Limb (tissue), 2 donors: ENCODE measurements around the gene CDH23.

Experiments
- DNase-seq, 2 donors: peaks; one replicate each; pipeline ENCODE4 v3.0.0-alpha.2; 2016; ENCODE audit errors: extremely low spot score in 2 of 2

Gene CDH23

DNA sequence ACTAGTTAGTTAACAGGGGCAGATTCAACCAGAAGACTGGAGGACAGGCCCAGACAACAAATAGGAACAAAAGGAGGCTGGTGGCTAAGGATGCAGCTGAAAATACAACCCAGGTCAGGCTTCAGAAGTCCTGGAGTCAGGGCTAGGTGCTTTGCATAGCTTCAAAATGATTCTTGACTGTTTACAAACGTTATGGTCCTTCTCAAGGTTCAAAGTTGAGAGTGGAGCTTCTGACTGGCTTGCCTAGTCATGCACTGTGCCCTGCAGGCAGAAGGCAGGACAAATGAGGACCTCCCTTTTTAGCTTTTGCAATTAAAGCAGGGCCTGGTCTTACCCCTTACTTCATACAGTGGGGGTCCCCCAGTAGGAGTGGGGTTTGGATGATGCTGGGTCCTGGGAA lies 4.4 kb upstream of the CDH23 start:
- DNase-seq: peak in 1 of 2 donors; percentile 9

DNA sequence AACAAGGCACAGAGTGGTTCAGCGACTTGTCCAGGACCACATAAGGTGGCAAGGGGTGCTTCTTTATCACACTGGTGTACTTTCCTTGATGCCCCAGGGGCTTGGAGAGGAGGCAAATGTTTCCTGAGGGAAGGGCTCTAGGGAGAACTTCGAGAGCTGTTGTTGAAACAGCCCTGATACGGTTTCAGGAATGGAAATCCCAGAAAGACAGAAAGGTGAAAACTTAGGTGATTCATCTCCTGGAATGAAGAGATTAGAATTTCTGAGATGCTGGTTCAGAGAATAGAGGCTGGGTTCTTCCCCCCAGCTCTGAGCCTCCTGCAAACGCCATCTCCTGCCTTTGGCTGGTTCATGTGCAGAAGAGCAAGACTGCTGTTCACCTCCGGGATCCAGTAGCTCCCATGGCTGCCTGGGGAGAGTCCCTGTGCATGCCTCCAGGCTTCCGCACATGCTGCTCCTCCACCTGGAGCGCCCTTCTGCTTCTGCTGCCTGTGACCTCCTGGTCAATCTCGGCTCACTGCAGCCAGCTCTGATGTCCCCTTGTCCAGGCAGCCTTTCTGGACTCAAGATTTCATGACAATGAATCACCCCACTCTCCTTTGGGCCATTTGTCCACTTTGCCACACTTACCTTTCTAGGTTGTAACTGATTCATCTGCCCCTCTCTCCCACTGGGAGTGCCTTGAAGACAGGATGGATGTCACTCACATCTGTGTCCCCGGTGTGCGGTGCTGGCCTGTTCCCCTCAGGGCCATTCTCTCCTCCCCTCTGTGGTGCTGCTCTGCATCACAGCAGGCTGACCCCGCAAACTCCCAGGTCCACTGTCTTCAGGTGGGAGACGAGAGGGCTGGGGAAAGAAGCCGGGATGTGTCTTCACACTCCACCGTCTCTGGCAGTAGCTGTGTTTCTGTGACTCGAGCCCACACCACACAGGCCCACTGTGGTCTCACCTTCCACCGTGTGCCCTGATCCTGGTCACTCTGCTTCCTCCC lies 3.6 kb upstream of the CDH23 start:
- peak in 1 of 2 donors; percentile 19 for DNase-seq

DNA sequence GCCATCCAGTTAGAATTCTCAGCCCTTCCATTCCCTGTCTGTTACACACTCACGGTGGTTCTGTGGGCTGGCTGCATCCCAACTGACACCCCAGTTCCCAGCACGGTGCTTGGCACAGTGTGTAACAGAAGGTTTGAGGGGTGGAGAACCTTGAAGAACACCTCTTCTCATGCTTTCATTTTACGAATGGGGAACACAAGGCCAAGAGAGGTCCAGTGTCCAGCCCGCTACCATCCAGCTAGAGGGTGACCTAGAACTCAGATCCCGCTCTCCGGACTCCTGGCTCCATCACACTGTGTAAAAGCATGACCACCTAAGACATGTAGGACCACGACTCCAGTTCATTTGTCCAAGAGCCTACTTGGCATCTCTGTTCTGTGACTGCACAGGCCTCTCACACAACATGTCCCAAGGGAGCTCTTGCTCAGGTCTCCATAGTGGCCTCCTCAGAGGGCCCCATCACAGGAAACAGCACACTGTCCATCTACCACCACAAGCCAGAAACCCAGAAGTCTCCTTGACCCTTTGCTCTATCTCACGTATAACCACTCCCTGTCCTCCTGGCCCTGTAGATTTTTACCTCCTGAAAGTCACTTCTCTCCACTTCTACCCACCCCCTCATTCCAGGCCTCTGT lies 2.8 kb upstream of the CDH23 start:
- DNase-seq: peak in 1 of 2 donors; percentile 19

DNA sequence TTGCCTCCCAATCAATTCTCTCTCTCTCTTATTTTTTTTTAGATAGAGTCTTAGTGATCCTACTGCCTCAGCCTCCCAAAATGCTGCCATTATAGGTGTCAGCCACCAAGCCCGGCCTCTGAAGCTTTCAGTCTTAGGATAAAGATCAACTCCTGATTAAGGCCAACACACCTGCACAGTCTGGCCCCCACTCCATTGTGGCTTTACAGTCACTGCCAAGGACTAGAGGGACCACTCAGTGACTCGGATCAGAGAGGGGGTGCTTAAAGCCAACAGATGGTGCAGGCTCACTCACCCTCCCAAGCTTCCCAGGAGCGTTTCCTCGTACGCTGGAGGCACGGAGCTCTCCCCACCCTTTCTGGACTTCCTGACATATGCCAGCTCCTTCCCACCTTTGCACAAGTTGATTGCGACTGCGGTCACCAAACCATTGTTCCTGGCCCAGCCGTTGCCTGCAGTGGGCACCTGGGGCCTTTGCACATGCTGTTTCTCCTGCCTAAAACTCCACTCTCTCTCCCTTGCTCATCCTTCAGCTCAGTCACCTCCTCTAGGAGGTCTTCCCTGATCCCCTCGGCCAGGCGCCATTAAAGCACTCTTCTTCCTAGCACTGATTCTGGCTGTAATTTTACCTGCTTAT lies 1.7 kb upstream of the CDH23 start:
- DNase-seq: peak in 1 of 2 donors; percentile 17

DNA sequence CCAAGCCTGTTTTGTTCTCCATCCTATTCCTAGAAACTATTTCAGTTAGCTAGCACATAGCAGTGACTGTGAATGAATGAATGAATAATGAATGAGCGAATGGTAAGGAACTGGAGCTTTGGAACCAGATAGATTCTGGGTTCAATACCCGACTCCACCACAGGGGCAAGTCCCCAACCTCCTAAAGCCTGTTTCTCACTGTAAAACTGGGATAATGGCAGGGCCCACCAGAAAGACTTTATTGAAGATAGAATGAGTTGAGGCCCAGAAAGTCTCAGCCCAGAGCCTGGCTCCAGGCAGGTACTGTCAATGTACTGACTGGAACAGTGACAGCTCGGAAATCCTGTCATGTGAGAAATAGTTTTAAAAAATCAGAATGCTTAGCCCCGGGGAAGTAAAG lies 1.1 kb upstream of the CDH23 start:
- DNase-seq: peak in 1 of 2 donors; percentile 20

DNA sequence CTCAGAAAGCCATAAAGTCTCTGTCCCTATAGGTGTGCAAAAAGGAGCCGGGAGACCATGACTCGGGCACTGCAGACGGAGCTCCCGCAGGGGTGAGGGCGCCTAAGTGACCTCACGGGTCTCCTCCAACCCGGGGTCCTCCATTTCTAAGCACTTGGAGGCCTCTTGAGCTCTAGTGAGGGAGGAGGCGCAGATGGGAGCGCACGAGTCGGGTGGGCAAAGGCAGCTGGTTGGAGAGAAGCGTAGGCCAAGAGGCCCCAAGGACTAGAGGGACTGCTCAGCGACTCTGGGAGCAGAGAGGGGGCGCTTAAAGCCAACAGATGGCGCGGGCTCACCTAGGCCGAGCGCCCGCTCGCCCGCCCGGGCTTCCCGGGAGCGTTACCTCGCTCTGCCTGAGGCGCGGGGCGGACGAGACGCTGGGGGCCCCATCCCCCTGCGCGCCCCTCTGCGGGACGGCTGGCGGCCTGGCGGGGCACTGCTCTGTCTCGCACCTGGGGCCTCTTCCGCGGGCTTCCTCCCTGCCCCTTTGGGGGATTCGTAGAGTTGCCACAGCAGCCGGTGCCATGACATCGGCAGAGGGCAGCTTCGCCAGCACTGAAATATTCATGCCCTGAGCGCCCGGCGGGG lies 523 bp upstream of the CDH23 start:
- DNase-seq: peak; percentile 61 to 82

DNA sequence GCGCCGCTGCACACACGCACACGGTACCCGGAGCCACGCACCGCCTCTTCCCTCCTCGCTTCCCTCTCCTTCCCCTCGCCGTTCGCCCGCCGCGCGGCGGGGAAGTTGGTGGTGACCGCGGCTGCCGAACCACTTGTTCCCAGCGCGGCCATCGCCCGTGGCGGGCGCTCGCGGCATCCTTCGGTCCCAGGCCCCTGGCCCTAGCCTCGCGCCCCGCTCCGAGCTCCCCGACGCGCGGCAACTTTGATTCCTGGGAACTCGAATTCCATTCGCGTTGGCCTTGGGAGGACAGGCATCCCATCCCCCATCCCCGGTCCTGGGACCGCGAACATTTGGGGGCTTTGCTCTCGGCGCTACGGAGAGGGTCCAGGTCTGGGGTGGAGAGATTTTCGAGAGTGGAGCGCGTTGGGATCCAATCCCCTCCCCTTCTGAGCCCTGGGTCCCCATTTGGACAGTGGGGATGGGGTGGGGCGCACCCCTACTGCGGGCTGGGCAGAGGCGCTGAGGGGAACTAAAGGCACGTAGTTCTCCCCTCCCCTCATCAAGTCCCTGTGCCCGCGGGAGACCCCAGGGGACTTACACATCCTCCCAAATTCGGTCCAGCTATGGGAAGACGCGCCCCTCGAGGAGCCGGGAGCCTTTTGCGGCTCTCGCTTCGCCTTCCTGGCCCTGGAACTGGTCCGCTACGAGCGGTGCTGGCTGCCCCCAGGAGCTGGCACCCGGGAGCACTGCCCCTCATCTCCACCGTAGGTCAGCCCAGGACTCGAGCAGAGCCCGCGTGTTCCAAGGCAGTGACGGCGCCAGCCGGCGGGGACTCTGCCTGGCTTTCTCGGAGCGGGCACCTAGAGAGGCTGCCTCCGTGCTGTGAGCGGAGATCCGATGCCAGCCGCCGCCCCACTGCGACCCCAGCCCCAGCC lies 834 bp downstream of the CDH23 start:
- peak in 1 of 2 donors; percentile 45 for DNase-seq

DNA sequence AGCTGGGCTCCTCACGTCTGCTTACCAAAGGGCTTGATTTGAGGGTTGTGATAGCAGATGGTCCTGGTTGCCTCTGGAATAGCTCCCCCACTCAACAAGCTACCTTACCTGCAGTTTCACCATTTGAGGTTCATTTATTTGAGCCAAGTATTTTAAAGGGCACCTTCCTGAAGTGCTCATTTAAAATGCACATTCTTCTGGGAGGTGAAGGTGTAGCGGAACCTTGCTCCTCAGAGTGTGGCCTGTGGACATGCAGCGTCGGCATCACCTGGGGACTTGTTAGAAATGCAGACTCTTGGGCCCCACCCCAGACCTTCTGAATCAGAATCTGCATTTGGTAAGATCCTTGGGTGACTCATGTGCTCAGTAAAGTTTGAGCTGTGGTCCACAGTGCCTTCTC lies 2.3 kb downstream of the CDH23 start:
- peak in 1 of 2 donors; percentile 5 for DNase-seq

DNA sequence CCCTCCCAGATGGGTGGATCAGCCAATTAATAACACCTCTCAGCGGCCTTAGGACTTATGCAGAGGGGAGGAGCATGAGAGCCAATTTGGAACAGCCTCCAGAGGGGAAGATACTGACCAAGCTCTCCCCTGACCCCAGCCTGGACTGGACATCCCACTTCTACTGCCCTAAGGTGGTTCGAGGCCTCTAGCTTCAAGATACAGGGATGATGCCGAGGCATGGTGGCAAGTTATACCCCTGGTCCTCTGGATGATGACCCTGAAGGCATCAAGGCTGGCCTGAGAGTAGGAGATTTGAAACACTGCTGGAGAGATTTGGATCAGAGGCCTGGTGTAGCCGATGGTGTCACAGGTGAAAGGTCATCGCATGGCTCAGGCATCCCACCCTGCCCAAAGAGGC lies 3.2 kb downstream of the CDH23 start:
- peak in 1 of 2 donors; percentile 12 for DNase-seq

DNA sequence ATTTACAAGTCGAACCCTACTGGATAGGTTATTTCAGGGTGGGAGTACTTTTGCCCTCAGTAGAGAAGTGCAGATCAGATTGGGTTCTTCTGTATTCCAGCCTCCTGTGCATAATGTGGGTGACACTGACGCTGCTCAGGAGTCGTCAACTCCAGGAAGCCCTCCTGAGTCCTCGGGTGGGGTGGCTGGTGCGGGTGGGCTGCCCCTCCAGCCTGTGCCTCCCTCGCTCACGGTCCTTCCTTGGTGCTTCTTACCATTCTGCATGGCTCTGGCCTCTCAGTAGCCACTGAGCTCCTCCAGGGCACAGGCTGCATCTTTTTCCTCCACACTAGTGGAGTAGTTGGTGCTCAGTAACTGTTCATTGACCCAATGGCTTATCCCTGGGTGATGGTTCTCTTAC lies 4.3 kb downstream of the CDH23 start:
- DNase-seq: no peak

DNA sequence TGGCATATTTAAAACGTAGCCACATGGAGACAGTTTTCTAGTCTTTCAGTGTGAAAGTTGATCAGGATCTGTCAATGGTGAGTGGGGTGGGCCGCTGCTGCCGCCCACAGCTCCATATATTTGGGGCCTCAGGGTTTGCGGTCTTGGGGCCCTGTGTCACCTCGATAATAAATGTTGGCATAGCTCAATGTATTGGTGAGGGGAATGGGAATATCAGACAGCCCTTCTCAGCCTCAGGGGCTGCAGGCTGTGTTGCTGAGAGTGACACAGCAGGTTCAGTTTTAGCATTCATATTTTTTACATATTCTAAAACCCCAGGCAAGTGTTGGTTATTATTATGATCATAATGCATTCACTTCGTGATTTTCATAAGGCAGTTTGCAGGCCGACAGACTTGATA lies 5.3 kb downstream of the CDH23 start:
- DNase-seq: no peak

DNA sequence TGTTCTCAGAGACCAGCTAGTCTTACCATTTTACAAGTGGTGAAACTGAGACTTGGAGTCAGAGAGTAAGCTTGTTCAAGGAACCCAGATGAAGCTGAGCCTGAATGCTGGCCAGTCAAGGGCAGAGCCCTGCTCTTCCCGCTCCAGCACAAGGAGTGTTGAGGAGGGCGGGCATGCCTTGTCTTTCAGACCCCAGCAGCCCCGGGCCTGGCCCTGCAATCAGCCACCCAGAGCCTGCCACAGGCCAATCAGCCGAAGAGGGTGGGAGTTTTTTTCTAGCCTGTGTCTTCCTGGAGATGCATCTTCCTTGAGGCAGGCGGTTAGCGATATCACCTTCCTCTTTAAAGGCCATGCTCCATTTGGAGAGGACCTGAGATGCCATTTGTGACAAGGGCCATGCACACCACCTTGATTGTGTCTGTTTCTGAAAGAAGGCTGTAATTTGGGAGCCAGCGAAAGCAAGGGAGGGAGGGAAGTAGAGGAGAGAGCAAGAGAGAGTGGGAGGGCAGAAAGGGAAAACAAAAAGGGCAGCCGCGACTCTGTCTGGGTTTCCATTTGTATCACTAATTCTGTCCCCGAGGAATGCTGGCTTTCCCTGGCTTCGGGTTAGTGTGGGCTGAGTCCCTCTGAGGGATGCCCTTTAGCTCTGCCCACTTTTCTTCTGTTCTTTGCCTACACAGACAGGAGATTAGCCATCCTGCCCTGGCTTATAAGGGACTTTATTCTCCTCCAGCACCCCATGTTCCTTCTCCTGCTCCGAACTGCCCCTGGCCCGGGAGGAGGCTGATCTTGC lies 8.0 kb downstream of the CDH23 start:
- DNase-seq: no peak

DNA sequence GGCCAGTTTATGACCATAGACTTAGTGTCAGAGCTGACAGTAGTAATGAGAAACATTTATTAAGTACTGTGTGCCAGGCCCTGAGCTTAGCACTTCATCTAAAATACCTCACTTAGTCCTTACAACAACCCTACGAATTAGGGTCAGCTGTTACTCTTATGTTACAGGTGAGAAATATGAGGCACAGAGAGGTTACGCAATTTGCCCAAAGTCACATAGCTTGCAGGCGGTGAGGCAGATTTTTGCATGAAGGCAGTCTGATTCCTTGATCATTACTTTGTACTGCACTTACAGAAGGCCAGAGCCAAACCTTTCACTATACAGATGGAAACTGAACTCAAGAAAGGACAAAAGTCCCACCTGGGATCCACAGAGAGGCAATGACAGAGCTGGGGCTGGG lies 10.2 kb downstream of the CDH23 start:
- no peak for DNase-seq

DNA sequence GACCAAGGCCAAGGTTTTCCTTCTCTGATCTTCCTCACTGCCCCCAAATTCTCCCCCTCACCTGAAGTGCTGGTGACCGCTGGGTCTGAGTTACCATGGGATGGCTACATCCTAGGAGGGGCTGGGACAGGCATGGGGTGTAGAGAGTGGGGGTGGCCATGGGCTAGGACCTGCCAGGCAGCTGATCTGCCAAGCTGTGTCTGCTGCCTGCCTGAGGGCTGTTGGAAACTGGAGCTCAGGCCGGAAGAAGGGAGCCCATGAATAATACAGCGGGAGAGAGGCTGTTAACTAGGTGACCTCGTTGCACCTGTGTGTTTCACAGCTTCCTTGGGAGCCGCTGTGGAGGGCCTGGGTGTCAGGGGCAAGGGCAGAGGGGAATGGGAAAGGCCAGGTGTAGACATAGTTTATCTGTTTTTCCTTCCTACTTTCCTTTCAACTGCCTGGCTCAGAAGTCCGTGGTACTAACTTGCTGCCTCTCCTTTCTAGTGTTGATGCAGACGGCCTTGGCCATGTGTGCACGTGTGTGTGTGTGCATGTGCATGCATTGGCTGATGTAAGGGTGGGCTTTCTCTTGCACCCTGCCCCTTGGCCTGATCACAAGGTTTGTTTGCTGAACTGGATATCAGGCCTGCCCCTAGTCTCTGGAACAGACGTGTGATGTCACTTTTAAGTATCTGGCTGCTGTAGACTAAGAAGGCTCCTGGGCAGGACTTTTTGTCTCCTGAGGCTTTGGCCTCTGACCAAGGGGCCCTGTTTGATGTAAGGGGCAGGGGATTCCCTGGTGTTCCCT lies 11.9 kb downstream of the CDH23 start:
- peak in 1 of 2 donors; percentile 23 for DNase-seq

DNA sequence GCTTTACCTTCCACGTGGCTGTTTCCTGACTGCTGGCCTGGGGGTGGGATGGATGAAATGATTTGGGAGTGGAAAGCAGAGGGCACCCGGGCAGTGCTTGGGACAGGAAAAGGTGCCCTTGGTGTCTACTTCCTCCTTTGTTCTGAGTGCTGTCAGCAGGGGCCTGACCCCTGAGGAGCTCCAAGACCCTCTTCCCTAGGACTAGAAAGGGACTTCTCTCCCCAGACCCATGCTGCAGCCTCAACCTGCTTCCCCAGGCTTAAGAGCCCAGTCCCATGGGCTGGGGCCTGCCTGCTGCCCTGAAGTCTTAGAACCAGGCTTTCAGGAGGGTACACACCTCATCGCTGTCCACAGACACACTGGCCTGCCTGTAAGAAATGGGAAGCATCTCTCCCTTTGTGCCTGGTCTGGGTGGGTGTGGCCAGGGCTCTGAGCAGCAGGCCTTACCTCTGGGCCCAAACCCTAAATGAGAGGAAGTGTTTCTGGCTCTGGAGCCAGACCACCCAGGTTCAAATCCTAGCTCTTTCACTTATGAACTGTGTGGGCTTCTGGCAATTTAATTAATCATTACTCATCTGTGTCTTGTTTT lies 12.9 kb downstream of the CDH23 start:
- no peak for DNase-seq

DNA sequence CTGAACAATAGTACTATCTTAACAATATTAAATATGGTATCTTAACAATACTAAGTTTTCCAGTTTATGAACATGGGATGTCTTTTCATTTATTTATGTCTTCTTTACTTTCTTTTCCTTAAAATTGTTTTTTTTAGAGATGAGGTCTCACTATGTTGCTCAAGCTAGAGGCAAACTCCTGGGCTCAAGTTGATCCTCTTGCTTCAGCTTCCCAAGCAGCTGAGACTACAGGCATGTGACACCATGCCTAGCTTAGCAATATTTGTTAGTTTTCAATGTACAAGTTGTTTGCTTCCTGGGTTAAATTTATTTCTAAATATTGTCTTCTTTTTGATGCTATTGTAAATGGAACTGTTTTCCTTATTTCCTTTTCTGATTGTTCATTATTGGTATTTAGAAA lies 16.9 kb downstream of the CDH23 start:
- no peak for DNase-seq

DNA sequence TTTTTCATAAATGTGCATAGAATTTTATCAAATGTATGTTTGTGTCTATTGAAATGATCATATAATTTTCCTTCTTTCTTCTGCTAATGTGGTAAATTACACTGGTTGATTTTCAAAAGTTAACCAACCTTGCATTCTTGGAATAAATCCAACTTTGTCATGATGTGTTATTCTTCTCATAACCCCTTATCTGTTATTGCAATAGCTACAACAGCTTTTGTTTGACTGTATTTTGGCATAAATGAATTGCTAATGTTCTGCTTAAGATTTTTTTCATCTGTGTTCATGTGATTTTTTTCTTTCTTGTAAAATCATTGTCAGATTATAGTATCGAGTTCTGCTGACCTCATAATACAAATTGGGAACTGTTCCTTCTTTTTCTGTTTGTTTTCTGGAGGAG lies 17.6 kb downstream of the CDH23 start:
- DNase-seq: no peak

DNA sequence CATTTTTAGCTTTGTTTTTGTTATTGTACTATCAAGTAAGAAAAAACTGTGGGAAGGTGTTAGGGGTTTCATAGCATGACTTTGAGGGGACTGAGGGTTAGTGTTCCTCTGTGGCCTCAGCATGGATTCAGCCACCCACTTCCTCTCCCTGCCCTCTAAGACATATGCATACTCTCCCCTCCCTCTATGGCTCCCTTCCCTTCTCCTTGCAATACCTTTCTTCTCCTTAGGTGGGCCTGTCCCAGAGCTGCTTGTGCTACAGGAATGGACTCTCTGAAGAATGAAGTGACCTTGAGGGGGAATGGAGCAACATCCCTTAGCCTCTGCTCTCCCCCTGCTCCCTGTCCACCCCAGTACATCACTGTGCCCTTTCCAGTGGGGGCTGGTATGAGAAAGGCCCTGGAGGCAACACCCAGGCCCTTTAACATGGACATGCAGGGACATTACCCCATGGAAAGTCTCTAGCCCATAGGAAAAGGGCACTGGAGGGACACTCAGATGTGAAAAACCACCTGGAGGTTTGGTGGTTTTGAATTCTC lies 22.4 kb downstream of the CDH23 start:
- no peak for DNase-seq
